Middle frontal gyrus (tissue), 1 donor: ENCODE results near the gene ACTR2.
"Not testable (repeated sequence)": the region's sequence is repeated elsewhere in the genome, so short reads cannot be mapped to it uniquely, and the experiment has no call there.

Source experiments
- DNase-seq: peaks from one replicate; pipeline ENCODE4 v3.0.0-alpha.2; 2015; ENCODE audit warnings: low spot score; ENCODE audit errors: extremely low spot score

ACTR2 gene

DNA sequence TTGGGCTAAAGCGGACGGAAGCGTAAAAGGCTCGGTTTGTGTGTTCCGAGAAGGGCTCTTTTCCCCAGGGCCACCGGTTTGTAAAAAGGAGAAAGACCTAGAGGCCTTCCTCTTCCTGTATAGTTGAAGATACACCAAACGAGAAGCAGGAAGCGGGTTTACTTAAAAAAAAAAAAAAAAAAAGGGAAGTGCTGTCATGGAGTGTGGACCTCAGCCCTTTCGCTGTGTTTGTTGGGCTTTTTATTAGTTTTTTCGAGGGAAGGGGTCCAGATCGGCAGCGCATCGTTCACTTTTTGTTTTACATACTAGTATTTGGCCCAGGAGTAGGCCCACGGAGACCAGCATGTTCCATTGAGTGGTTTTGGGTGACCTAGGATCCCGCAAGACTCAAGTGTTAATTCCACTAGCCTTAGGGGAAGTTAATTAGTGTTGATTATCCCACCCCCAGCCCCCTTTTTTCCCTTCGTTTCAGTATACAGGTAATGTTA is 676 bp downstream of the ACTR2 start:
- no peak for DNase-seq

DNA sequence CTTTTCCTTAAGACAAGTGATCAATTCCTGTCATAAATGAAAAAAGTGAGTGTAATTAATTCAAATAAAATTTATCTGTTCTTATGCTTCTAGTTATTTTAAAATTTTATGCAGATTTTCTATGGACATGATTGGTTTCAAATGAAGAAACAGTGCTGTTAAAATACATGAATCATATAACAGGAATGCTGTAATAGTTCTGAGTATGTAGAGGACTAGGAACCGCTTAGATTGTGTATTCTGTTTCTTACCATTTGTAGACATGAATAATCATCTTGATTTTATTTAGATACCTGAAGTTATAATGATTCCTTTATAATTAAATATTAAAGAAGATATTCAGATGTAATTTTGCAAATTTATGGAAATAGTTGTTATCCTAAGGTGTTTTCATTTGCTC is 3.5 kb downstream of the ACTR2 start:
- no peak for DNase-seq

DNA sequence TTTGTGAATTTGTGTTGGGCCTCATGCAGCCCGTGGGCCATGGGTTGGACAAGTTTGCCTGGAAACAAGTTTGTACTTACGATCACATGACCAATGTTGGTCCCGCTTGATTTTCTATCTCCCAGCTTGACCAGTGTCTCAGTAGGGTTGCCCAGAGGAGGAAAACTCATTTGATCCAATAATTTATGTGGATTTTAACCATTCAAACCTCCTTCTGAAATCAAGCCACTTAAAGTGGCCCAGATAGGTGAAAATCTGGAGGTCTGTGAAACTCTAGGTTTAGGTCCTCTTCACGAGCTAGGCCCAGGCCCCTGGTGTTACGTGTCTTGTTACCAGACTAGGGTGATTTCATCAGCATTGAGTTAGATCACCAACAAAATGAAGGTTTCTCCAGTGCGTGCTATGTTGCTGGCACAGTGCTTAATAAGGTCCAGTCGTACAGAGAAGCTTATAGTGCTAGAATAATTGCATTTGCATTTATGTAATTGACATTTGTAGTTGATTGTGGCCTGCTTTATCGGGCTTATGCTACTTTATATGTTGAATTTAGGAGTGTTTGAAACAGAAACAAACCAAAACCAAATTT is 4.4 kb downstream of the ACTR2 start:
- DNase-seq: no peak

DNA sequence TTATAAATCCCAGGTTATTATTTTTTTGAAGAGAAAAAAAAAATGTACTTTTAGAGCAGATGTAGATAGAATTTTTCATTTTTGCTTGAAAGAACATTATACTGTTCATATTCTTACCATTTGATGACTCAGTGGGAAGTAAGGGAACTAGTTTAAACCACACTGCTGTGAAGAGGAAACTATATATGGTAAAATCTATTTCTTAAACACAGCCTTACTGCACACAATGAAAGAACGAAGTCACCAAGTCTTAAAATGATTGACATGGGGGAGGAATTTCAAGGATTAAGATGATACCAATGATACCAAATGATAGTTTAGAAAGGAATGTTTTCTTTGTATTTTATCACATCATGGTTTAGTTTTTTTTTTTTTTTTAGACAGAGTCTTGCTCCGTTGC is 5.0 kb downstream of the ACTR2 start:
- no peak for DNase-seq

DNA sequence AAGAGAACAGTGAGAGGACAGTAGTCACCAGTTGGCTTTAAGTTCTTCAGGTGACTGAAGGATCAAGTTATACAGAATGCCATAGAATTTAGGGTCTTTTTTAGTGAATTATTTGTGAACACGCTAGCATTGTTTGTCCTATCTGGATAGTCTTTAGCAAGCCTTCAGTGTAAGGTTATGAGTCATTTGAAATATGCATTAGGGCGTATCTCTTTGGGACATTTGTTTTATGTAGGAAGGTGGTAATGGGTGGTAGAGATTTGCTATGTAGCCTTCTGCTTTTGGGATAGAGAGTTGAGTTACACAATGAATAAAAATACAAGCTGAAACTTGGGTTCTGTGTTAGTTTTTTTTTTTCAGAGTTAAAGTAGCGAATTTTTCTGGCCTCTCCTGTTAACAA is 13.0 kb downstream of the ACTR2 start:
- no peak for DNase-seq

DNA sequence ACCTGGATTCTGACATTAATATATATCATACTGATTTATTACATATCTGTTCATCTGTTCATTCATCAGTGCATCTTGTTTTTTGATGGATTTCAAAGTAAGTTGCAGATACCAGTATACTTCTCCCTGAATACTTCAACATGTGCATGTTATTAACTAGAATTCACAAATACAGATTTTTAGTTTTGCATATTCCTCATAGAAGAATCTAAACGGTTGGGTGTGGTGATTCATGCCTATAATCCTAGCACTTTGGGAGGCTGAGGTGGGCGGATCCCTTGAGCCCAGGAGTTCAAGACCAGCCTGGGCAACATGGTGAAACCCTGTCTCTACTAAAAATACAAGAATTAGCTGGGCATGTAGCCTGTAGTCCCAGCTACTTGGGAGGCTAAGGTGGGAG is 16.8 kb downstream of the ACTR2 start:
- not testable (repeated sequence) for DNase-seq

DNA sequence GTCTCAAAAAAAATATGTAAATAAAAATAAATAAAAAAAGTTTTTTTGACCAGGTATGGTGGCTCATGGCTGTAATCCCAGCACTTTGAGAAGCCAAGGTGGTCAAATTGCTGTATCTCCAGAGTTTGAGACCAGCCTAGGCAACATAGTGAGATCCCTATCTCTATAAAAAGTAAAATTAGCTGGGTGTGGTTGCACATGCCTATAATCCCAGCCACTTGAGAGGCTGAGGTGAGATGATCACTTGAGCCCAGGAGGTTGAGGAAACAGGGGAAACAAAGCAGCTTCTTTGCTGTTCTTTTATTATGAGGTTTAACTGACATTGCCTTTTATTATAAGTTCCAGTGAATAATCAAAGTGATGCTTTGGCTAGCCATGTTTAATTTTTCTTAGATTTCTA is 25.0 kb downstream of the ACTR2 start:
- DNase-seq: no peak

DNA sequence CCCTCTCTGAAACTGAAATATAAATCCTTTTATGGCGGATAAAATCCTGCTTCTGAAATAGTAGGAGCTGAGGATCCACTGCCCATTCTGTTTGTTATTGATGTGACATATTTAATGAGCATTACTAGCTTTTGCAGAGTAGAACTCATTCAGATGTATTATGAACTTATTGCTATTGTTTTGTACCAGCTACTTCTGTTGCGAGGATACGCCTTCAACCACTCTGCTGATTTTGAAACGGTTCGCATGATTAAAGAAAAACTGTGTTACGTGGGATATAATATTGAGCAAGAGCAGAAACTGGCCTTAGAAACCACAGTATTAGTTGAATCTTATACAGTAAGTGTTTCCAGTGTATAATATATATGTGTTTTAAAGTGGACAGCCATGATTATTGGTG is 27.7 kb downstream of the ACTR2 start:
- DNase-seq: no peak

DNA sequence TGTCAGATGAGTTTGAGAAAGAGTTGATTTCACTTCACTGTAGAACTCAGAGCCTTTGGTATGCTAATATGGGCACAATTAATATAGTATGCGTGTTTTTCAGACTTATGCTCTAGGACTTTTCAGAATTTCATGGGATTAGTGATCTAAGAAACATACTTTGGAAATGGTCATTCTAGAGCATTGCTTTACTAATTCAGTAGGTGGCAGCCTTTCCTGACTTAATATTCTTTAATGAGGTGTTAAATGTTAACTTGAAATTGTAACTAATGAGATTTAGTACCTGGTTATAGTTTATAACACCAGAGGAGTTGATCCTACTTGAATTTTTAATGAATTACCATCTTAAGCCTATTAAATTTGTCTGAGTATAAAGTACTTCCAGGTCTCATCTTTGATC is 28.4 kb downstream of the ACTR2 start:
- no peak for DNase-seq

DNA sequence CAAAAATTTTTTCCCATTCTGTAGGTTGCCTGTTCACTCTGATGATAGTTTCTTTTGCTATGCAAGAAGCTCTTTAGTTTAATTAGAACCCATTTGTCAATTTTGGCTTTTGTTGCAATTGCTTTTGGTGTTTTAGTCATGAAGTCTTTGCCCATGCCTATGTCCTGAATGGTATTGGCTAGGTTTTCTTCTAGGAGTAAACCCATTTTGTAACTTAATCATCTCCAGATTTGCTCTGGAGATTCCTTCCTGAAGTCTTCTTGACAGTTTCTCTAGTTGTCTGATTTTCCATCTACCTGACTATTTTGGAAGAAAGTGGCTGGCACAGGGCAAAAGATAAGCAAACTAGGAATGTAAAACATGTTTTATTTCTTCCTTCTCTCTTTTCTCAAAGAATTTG is 30.2 kb downstream of the ACTR2 start:
- DNase-seq: not testable (repeated sequence)

DNA sequence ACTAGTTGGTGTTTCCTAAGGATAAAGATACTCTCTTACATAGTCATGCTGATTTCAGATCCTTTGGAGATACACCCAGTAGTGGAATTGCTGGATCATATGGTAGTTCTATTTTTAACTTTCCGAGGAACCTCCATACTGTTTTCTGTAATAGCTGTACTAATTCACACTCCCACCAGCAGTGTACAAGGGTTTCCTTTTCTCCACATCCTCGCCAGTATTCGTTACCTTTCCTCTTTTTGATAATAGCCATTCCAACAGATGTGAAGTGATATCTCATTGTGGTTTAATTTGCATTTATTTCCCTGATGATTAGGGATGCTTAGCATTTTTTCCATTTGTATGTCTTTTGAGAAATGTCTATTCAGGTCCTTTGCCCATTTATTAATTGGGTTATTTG is 34.0 kb downstream of the ACTR2 start:
- DNase-seq: no peak

DNA sequence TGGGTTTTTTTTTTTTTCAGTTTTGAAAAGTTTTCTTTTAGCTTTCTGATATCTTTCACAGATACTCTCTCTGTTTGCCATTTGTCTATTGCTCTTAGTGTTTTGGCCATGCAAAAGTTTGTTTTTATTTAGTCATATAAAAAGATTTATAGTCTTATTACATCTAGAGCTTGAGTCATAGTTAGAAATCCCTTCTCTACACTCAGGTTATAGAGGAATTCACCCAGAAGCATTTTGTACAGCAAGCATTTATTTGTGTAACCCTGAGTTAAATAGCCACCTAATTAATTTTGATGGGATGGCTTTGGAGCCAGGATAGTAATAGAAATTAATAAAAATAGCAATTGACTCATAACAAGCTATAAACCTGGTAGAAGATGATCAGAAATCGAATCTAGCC is 35.6 kb downstream of the ACTR2 start:
- DNase-seq: no peak

DNA sequence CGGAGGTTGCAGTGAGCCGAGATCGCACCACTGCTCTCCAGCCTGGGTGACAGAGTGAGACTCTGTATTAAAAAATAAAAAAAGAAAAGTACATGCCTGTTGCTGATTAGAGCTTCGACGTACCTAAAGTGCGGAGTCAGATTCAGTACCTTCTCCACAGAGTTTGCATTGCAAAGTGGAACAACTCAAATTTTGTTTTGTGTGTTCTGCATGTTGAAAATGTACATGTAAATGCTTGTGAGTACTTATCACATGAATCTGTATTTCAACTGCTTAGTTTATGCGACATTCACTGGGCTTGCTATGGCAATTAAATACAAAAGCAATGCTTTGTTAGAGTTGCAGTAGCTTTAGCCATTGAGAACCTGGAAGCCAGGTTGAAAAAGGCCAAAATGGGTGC is 36.4 kb downstream of the ACTR2 start:
- DNase-seq: no peak

DNA sequence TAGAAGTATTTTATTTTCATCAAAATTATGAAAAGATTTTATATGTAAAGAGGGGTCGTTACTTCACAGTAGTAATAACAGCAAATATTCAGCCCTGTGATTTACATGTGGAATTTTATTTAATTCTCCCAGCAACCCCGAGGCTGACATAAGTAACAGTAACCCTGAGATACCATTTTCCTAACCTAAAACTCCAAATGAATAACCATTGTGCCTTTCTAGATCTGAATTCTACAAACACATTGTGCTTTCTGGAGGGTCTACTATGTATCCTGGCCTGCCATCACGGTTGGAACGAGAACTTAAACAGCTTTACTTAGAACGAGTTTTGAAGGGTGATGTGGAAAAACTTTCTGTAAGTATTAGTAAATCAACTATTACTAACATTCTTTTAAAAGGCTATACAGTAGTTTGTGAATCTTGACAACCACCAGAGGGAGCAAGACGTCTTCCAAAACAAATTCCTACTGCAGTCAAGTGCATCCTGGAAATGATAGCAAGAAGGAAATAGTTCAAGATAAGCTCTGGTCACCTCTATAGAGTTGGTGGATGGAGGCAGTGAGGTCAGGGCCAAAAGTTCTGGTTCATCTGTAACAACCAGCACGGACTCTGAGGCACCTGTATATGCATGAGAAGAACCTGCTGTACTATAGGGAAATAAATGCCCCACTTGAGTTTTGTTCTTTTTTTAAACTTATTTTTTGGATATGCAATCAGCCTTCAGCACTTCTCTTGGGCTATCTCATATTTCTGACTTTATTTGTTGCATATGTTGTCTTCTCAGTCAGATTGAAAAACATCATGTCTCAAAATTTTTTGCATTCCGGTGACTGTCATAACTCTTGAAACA is 37.4 kb downstream of the ACTR2 start:
- DNase-seq: peak; percentile 29

DNA sequence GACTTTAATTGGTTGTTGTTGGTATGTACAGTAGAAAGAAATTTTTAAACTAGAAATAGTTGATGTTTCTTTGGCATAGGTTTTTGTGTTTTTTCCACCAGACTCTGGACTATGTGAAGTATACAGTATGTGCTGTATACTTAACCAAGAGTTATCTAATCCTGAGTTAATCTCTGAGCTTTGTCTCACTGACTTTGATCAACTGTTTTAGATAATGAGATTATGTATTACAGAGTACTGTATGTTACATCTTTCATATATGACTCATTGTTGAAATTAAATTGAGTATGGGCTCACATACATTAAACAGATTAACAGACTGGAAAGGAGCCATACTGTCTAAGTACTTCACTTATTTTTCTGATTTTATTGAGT is 38.0 kb downstream of the ACTR2 start:
- DNase-seq: no peak

DNA sequence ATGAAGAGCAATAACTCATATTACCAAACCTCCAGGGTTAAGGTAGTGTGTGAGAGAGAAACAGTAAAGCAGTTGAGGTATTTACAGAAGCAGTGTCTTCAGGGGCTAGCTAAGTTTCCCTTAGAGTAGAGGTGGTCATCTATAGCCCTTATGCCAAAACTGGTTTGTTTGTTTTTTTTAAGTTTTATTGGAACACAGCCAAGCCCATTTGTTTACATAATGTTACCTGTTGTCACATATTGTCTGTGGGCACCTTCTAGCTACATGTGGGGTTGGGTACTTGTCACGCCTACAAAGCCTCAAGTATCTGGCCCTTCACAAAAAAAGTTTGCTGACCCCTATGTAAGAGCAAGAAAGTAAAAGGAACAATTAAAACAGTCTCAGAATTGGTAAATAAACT is 39.4 kb downstream of the ACTR2 start:
- no peak for DNase-seq

DNA sequence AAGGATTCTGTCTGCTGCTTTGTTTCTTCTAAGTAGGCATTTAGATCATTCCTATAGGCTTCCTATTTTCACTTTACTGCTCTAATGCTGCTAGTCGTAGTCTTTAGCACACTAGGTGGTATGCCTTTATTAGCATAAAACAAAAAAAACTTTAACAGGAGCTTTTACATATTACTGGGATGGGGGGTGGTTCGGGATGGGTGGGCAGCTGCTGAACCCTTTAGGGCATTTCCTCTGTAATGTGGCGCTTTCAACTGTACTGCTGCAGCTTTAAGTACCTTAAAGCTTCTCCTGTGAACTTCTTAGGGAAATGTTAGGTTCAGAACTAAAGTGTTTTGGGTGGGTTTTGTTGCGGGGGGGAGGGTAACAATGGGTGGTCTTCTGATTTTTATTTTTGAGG is 41.3 kb downstream of the ACTR2 start:
- no peak for DNase-seq

DNA sequence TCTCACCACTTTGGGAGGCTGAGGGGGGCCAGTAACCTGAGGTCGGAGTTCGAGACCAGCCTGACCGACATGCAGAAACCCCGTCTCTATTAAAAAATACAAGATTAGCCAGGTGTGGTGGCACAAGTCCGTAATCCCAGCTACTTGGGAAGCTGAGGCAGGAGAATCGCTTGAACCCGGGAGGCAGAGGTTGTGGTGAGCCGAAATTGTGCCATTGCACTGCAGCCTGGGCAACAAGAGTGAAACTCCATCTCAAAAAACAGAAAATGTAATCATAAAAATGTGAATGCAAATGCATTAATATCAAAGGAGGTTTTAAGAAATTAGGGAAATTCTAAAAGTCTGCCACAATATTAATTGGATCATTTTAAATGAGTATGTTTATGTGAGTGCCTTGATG is 45.7 kb downstream of the ACTR2 start:
- no peak for DNase-seq

DNA sequence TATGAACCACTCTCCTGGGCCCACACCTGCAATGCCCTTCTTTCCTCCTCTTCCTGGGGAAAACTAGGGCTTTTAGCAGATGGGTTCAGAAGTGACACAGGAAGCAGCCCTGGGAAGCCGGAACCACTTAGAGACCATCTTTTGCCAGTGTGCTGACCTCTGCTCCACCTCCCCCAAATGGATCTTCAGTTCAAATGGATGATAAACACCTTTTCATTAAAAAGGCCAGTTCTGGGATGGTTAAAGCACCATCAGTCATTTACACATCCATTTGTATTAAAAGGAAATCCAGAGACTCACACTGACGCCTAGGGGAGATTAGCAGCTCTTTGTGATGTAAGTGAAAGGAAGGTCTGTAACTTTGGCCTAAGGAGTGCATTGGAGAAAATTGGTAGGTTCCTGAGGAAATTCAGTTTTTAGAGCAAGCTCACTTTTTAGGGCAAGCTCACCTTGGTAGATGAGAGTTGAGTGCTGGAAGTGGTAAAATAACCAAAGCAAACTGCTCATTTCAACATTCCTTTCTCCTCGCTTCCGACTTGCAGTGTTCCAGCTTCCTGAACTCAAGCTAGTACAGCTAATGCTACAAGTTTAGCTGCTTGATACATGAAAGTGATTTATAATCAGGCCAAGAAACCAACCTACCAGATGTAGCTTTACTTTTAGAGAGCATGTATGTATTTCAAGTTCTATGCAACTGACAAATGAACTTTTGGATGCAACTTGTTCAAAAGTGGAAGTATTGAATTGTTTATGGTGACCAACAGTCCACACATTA is 47.7 kb downstream of the ACTR2 start:
- no peak for DNase-seq

DNA sequence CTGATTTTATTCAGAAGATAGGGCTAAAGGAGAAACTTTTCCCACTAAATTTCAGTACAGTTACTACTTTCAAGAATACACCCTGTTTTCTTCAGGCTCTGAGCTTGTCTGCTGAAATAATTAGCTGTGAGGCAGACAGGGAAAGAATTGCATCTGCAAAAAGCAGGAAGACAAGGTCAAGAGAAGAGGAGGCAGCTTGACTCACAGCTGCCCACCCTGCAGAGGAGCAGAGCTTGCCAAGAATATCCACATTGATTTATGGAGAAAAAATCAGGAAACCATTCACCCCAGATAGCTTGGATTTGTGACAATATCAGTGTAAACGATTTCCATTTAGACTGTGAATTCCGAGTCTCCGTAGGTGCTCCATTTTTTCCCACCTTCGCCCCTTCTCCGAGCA is 49.0 kb downstream of the ACTR2 start:
- DNase-seq: no peak

DNA sequence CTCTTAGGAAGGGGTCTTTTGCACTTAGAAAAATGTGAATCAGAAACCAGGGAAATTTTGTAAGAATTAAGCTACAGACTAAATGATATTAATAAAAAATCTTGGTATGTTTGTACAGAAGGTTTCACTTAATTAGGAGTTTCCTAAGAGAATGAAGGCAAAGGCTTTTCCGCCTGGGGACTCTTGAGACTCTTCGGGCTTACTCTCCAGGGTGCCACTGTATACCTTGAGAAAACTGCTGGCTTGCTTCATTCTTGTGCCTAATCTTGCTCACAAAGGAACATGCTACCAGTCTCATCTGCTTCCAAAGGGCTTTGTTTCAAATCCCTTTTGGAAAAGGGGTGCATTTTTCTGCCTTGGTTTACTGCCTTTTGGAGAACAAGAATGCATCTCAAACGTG is 49.5 kb downstream of the ACTR2 start:
- DNase-seq: no peak

DNA sequence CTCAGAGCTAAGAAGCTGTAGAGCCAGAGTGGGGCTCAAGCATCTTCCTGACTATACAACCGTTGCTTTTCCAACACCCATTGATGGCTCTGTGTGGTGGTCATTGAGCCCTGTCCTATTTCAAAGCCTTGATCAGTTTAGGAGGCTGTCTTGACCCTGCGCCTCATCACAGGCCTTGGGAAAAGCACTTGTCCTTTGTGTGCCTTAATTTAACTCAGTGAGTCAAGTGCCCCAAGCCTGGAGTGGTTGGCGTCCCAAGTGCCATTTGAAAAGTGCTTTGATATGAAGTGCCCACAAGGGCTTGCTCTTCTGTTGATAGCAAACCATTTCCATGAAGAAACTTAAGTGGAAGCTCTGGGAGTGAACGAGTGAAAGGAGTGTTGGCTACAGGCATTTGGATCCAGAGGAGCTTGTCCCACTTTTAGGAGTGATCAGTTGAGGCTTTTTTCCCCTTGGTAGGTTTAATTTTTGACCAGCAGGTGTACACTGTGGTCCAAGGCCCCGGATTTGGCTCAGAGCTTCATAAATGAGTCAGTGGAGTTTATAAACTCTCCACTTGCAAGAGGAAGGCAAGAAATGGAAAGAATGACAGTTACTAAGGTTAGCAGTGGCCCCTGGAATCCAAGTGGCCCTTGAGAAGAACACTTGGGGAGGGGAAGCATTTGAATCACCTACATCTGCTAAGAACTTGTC is 50.3 kb downstream of the ACTR2 start:
- no peak for DNase-seq
